ENCODE data around the gene ZNF777. TPM values are rescaled to one million over a fixed set of nuclear protein-coding genes. Genes with fewer than 3 reads are reported as not detected.

The ZNF777 gene
- total and polyA plus RNA-seq, 2 experiments from 2014 or later = 2.8 to 7.9 TPM

DNA sequence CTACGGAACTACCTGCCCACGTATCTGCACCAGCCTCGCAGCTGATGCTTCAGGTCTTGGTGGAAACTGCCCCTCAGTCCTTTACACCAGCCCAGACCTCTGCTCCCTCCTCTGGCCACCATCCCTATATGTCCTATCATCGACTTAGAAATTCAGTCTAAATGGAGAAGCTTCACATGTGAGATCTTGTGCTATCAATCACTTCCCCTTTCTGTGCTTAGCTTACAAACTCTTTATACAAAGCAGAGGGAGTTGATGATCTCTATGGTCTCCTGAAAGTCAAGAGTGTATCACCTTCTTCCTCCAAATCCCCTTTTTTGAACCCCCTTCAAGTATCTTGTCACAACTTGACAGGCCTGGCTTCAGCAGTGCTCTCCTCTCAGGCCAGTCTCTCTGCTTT is 30.7 kb downstream of the ZNF777 start (continued):
- TF ChIP-seq, protein P1, sequence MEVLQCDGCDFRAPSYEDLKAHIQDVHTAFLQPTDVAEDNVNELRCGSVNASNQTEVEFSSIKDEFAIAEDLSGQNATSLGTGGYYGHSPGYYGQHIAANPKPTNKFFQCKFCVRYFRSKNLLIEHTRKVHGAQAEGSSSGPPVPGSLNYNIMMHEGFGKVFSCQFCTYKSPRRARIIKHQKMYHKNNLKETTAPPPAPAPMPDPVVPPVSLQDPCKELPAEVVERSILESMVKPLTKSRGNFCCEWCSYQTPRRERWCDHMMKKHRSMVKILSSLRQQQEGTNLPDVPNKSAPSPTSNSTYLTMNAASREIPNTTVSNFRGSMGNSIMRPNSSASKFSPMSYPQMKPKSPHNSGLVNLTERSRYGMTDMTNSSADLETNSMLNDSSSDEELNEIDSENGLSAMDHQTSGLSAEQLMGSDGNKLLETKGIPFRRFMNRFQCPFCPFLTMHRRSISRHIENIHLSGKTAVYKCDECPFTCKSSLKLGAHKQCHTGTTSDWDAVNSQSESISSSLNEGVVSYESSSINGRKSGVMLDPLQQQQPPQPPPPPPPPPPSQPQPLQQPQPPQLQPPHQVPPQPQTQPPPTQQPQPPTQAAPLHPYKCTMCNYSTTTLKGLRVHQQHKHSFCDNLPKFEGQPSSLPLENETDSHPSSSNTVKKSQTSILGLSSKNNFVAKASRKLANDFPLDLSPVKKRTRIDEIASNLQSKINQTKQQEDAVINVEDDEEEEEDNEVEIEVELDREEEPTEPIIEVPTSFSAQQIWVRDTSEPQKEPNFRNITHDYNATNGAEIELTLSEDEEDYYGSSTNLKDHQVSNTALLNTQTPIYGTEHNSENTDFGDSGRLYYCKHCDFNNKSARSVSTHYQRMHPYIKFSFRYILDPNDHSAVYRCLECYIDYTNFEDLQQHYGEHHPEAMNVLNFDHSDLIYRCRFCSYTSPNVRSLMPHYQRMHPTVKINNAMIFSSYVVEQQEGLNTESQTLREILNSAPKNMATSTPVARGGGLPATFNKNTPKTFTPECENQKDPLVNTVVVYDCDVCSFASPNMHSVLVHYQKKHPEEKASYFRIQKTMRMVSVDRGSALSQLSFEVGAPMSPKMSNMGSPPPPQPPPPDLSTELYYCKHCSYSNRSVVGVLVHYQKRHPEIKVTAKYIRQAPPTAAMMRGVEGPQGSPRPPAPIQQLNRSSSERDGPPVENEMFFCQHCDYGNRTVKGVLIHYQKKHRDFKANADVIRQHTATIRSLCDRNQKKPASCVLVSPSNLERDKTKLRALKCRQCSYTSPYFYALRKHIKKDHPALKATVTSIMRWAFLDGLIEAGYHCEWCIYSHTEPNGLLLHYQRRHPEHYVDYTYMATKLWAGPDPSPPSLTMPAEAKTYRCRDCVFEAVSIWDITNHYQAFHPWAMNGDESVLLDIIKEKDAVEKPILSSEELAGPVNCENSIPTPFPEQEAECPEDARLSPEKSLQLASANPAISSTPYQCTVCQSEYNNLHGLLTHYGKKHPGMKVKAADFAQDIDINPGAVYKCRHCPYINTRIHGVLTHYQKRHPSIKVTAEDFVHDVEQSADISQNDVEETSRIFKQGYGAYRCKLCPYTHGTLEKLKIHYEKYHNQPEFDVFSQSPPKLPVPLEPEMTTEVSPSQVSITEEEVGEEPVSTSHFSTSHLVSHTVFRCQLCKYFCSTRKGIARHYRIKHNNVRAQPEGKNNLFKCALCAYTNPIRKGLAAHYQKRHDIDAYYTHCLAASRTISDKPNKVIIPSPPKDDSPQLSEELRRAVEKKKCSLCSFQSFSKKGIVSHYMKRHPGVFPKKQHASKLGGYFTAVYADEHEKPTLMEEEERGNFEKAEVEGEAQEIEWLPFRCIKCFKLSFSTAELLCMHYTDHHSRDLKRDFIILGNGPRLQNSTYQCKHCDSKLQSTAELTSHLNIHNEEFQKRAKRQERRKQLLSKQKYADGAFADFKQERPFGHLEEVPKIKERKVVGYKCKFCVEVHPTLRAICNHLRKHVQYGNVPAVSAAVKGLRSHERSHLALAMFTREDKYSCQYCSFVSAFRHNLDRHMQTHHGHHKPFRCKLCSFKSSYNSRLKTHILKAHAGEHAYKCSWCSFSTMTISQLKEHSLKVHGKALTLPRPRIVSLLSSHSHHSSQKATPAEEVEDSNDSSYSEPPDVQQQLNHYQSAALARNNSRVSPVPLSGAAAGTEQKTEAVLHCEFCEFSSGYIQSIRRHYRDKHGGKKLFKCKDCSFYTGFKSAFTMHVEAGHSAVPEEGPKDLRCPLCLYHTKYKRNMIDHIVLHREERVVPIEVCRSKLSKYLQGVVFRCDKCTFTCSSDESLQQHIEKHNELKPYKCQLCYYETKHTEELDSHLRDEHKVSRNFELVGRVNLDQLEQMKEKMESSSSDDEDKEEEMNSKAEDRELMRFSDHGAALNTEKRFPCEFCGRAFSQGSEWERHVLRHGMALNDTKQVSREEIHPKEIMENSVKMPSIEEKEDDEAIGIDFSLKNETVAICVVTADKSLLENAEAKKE (CRISPR knock-in tag; IDR thresholded peaks at IDR 0.05) = no peak
- TF ChIP-seq EZH2 (IDR thresholded peaks at IDR 0.05; ENCODE audit: low read depth, unreplicated experiment) (no peak), CREB1 (CRISPR knock-in tag; IDR thresholded peaks at IDR 0.05; ENCODE audit: low read depth) (no peak), POLR2AphosphoS5 (IDR thresholded peaks at IDR 0.05; ENCODE audit: low read depth) (no peak), EZH2phosphoT487 (IDR thresholded peaks at IDR 0.05; ENCODE audit: unreplicated experiment) (no peak), JUNB (IDR thresholded peaks at IDR 0.05; ENCODE audit: unreplicated experiment) (no peak)
- TF ChIP-seq, protein P2, sequence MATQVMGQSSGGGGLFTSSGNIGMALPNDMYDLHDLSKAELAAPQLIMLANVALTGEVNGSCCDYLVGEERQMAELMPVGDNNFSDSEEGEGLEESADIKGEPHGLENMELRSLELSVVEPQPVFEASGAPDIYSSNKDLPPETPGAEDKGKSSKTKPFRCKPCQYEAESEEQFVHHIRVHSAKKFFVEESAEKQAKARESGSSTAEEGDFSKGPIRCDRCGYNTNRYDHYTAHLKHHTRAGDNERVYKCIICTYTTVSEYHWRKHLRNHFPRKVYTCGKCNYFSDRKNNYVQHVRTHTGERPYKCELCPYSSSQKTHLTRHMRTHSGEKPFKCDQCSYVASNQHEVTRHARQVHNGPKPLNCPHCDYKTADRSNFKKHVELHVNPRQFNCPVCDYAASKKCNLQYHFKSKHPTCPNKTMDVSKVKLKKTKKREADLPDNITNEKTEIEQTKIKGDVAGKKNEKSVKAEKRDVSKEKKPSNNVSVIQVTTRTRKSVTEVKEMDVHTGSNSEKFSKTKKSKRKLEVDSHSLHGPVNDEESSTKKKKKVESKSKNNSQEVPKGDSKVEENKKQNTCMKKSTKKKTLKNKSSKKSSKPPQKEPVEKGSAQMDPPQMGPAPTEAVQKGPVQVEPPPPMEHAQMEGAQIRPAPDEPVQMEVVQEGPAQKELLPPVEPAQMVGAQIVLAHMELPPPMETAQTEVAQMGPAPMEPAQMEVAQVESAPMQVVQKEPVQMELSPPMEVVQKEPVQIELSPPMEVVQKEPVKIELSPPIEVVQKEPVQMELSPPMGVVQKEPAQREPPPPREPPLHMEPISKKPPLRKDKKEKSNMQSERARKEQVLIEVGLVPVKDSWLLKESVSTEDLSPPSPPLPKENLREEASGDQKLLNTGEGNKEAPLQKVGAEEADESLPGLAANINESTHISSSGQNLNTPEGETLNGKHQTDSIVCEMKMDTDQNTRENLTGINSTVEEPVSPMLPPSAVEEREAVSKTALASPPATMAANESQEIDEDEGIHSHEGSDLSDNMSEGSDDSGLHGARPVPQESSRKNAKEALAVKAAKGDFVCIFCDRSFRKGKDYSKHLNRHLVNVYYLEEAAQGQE (IDR thresholded peaks at IDR 0.05; ENCODE audit: unreplicated experiment) = no peak

Measured in GM23338 (cell line).